Tibial nerve (tissue), 4 donors: ENCODE measurements around the gene SOX30.

Experiments
- CTCF ChIP-seq, 5 experiments: fragments of 200-600 bp in 3 of 5; fragments of 450-650 bp in 2 of 5; sonication (generic) in 3 of 5; IDR thresholded peaks; one replicate each; pipeline ENCODE4 v1.5.1; 2016 to 2019; ENCODE audit warnings: antibody characterized with exemption in 5 of 5, mild to moderate bottlenecking in 3 of 5, moderate library complexity in 2 of 5
- EP300 ChIP-seq, 2 donors: sonication (generic); formaldehyde crosslinking; IDR thresholded peaks; one replicate each; pipeline ENCODE4 v1.6.1; 2017; ENCODE audit warnings: antibody characterized with exemption in 2 of 2, mild to moderate bottlenecking in 1 of 2

DNA sequence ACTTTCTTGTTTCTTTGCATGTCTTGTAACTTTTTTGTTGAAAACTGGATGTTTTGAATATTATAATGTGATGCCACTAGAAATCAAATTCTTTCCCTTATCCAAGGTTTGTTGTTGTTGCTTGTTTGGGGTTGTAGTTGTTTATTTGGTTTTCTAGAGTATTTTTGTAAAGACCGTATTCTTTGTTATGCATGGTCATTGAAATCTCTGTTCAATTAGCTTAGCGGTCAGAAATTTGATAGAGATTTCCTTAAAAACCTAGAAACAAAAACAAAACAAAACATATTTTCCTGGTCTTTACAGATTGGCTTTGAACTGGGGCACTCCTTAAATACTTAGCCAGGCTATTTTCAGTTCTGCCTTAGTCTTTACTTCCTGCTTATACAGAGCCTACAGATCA is 21.9 kb downstream of the SOX30 start:
- TF ChIP-seq CTCF (IDR thresholded peaks at IDR 0.05) (no peak), EP300 (IDR thresholded peaks at IDR 0.05) (no peak)
